Peyer's patch (tissue), 4 donors: Measurements from ENCODE around the gene HYAL1.

ENCODE experiments used
- CTCF ChIP-seq, 6 experiments: fragments of 450-650 bp in 4 of 6; fragments of 200-600 bp in 2 of 6; sonication (generic) in 1 of 6; IDR thresholded peaks; one replicate each; pipeline ENCODE4 v1.5.1; 2017 to 2019; ENCODE audit warnings: antibody characterized with exemption in 6 of 6, mild to moderate bottlenecking in 3 of 6, moderate library complexity in 1 of 6
- POLR2A ChIP-seq, 2 donors: fragments of 450-650 bp; IDR thresholded peaks; one replicate each; pipeline ENCODE4 v1.5.1; 2017; ENCODE audit warnings: antibody characterized with exemption in 2 of 2, mild to moderate bottlenecking in 2 of 2, moderate library complexity in 2 of 2

GRCh38 chr3:50331364-50331907, 28.1 kb upstream of the HYAL1 start:
- TF ChIP-seq POLR2A (IDR thresholded peaks at IDR 0.05) (no peak), CTCF (IDR thresholded peaks at IDR 0.05) (no peak)
